ENCODE results near the gene ZFAND2A.
"Not testable (repeated sequence)": the region's sequence is repeated elsewhere in the genome, so short reads cannot be mapped to it uniquely, and the experiment has no call there.

- not testable (repeated sequence) for TF ChIP-seq POLR2A, CTCF, EP300, POLR2AphosphoS5 (IDR thresholded peaks at IDR 0.05)
These were observed 36.4 kb upstream of the ZFAND2A start for GRCh38 chr7:1196441-1196840.
